K562 (cell line): ENCODE measurements around the gene NEDD4L.

Experiments
- ETS2 ChIP-seq: IDR thresholded peaks from 2 replicates; pipeline ENCODE4 v1.6.1; 2016; ENCODE audit warnings: borderline replicate concordance, missing genetic modification characterization, mild to moderate bottlenecking, moderate library complexity, missing compliant biosample characterization; ENCODE audit not compliant: poor library complexity, severe bottlenecking
- HDAC1 ChIP-seq, 2 experiments: fragments of 450-650 bp; IDR thresholded peaks; 2 replicates each; pipeline ENCODE4 v1.6.1; 2016 to 2017; ENCODE audit warnings: inconsistent platforms in 1 of 2, mild to moderate bottlenecking in 1 of 2, moderate library complexity in 1 of 2
- LCOR ChIP-seq: sonication (generic); formaldehyde crosslinking; IDR thresholded peaks from 2 replicates; pipeline ENCODE4 v1.8.0; 2022; ENCODE audit warnings: mild to moderate bottlenecking, missing genetic modification reagents
- MAZ ChIP-seq, 2 experiments: fragments of 450-650 bp in 1 of 2; sonication (generic) in 1 of 2; formaldehyde crosslinking; IDR thresholded peaks in 1 of 2; conservative IDR thresholded peaks in 1 of 2; 2 replicates each; pipeline versions ENCODE4 v1.4.0 to v1.5.0; 2020; ENCODE audit warnings: mild to moderate bottlenecking in 1 of 2, missing genetic modification reagents in 1 of 2
- NR3C1 ChIP-seq: sonication (generic); formaldehyde crosslinking; IDR thresholded peaks from 2 replicates; pipeline ENCODE4 v1.8.1; 2022; ENCODE audit warnings: missing genetic modification reagents
- PTBP1 ChIP-seq: fragments of 200-400 bp; formaldehyde crosslinking; IDR thresholded peaks from 2 replicates; pipeline ENCODE4 v1.6.1; 2017; ENCODE audit warnings: low read depth, low read length
- ZNF347 ChIP-seq: fragments of 450-650 bp; formaldehyde crosslinking; IDR thresholded peaks from 2 replicates; pipeline ENCODE4 v1.4.0; 2020; ENCODE audit warnings: low read depth, mild to moderate bottlenecking, moderate library complexity
- ZZZ3 ChIP-seq: fragments of 450-650 bp; IDR thresholded peaks from 2 replicates; pipeline ENCODE4 v1.6.1; 2016; ENCODE audit warnings: antibody characterized with exemption, mild to moderate bottlenecking, moderate library complexity
- TF ChIP-seq, protein P1 (sequence below), 3 experiments: IDR thresholded peaks in 2 of 3; conservative IDR thresholded peaks in 1 of 3; 2 replicates each; pipeline ENCODE4 v1.5.1; 2011 to 2012; ENCODE audit warnings: low read length in 3 of 3, mild to moderate bottlenecking in 3 of 3, control low read depth in 2 of 3, improper control_type of control experiment in 1 of 3, inconsistent platforms in 1 of 3, low read depth in 1 of 3, mixed read lengths in 1 of 3, moderate library complexity in 1 of 3; ENCODE audit not compliant: insufficient read depth in 2 of 3

DNA sequence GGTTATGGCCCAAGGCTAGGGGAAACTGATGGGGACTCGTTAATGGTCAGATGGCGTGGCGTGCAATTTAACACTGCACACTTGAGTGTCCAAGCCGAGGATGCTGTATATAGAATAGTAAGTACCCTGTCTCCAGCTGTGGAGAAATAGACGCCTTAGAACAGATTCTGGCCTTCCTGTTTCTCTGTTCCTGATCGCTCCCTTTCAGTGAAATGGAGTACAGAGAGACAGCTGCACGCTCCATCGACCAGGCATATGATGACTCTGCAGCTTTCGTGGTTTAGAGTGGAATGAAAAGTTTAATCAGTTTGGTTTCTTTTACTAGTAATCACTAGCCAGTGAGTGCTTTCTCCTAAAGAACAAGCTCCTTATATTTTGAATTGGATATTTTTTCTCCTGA, 213.4 kb downstream of the NEDD4L start:
- no peak for TF ChIP-seq ETS2 (tag)
- no peak for TF ChIP-seq ZNF347
- no peak for TF ChIP-seq PTBP1
- no peak for TF ChIP-seq ZZZ3
- TF ChIP-seq, protein P1, sequence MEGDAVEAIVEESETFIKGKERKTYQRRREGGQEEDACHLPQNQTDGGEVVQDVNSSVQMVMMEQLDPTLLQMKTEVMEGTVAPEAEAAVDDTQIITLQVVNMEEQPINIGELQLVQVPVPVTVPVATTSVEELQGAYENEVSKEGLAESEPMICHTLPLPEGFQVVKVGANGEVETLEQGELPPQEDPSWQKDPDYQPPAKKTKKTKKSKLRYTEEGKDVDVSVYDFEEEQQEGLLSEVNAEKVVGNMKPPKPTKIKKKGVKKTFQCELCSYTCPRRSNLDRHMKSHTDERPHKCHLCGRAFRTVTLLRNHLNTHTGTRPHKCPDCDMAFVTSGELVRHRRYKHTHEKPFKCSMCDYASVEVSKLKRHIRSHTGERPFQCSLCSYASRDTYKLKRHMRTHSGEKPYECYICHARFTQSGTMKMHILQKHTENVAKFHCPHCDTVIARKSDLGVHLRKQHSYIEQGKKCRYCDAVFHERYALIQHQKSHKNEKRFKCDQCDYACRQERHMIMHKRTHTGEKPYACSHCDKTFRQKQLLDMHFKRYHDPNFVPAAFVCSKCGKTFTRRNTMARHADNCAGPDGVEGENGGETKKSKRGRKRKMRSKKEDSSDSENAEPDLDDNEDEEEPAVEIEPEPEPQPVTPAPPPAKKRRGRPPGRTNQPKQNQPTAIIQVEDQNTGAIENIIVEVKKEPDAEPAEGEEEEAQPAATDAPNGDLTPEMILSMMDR (IDR thresholded peaks at IDR 0.05 in 2 of 3, conservative IDR thresholded peaks at IDR 0.05 in 1 of 3; ENCODE audit: insufficient read depth in 2 of 3, low read depth in 1 of 3, low read length in 3 of 3), result no peak
- TF ChIP-seq HDAC1 (IDR thresholded peaks at IDR 0.05), result no peak
- TF ChIP-seq LCOR, result no peak
- TF ChIP-seq NR3C1, result no peak
- no peak for TF ChIP-seq MAZ (CRISPR knock-in tag; conservative IDR thresholded peaks at IDR 0.05 in 1 of 2, IDR thresholded peaks at IDR 0.05 in 1 of 2)
